ENCODE results near the gene MTOR. TPM values are rescaled to one million over a fixed set of nuclear protein-coding genes. Genes with fewer than 3 reads are reported as not detected.
"Not testable (repeated sequence)": the region's sequence is repeated elsewhere in the genome, so short reads cannot be mapped to it uniquely, and the experiment has no call there.

The MTOR gene
- total RNA-seq, result 44.5 TPM

DNA sequence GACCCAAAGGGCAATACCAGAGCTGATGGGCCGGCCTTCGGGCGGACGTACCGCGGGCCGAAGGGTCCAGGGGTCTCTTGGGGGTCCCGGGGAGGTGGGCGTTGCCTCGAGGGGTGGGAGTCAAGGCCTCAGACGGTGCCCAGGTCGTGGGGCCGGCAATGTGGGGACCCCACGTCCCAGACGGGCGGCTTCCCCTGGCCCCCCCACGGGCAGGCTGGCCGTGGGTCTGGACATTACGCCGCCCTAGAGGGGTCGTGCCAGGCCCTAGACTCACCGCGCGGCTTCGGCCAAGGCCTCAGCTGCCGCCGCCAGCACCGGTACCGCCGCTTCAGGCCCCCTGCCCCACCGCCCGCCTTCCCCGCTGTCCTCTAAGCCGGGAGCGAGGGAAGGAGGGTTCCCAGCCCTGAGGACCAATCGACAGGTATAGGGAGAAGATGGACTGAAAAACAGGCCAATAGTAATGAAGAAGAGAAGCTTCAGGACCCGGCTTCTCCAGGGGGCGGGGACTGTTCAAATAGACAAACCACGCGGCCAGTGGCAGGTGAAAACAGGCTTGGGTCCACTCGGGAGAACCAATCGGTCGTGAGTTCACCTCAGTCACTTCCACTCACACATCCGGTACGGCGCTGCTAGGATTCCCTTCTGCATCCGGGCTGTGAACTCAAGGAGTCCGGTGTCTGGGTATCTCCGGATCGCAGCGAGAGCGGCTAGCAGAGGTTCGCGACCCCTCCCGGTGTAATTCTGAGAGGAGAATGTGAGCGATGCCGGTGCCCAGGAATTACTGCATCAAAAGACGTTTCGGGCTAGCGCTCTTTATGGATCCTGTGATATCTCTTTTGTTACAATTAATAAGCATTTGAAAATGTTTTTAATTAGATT lies at the start of gene MTOR:
Gene MTOR (minus strand): TSS at position 381 of the 879 bp plus-strand sequence. CDS start 3,142 bp downstream, outside the sequence.
- peak; percentile 100 for DNase-seq

DNA sequence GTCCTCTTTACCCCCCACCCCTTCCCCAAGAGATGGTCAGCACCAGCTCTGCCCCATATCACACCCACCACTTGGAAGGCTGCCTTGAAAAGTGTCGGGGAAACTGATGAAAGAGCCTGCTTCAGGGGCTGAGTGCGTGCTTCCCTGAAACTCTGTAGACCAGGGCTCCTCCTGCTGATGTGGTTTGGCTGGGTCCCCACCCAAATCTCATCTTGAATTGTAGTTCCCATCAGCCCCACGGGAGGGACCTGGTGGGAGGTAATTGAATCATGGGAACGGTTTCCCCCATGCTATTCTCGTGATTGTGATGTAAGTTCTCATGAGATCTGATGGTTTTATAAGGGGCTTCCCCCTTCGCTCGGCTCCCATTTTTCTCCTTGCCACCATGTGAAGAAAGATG lies 47.0 kb upstream of the MTOR start:
- no peak for DNase-seq

DNA sequence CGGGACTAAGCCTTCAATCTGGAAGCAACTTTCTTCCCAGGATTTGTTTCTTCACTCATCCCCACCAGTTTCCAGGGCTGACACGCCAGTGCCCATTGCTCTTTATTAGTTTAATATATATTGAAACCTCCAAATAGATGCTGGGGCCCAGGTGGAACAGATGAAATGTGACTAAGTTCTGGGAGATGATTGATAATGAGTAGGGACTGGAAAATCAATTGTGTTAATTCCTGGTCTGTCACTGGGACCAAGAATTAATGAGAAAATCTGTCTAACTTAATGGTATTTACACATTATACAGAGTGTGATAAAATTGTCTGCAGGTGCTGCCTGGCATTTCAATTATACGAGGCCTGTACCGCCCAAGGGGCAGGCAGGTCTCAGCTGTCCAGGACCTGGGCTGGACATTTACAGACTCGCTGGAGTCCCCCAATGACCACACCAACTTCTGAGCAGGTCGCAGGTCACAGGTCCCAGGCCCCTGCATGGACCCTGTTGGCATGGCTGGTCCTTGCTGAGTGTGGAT lies 46.4 kb upstream of the MTOR start:
- DNase-seq, result no peak

DNA sequence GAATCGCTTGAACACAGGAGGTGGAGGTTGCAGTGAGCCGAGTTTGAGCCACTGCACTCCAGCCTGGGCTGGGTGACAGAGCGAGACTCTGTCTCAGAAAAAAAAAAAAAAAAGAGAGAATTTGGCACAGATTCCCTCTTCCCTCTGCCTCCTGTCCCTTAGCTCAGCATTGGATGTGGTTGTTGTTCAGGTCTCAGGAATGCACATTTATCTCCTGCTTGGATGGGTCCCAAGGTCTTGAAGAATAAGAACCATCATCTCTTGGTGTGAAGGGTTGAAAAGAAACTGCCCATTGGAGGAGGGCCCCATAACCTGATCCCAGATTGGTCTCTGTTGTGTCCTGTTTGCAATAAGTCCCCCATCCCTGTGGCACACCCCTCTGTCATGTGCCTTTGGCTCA lies 45.5 kb upstream of the MTOR start:
- no peak for DNase-seq

DNA sequence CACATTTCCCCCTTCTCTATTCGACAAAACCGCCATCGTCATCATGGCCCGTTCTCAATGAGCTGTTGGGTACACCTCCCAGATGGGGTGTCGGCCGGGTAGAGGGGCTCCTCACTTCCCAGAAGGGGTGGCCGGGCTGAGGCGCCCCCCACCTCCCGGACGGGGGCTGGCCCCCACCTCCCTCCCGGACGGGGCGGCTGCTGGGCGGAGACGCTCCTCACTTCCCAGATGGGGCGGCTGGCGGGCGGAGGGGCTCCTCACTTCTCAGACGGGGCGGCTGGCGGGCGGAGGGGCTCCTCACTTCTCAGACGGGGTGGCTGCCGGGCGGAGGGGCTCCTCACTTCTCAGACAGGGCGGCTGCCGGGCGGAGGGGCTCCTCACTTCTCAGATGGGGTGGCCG lies 43.2 kb upstream of the MTOR start:
- not testable (repeated sequence) for DNase-seq

DNA sequence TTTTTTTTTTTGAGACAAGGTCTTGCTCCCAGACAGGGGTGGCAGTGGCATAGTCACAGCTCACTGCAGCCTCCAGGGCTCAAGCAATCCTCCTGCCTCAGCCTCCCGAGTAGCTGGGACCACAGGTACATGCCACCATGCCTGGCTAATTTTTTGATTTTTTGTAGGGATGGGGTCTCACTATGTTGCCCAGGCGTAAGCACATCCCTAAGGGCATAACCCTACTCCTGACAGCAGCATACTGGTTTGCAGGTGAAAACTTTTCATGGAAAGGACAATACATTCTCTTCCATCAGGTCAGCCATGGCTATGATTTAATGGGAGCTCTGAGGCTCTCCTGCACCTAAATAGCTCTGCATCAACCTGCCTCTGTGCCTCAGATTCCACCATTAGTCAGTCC lies 40.0 kb upstream of the MTOR start:
- no peak for DNase-seq

DNA sequence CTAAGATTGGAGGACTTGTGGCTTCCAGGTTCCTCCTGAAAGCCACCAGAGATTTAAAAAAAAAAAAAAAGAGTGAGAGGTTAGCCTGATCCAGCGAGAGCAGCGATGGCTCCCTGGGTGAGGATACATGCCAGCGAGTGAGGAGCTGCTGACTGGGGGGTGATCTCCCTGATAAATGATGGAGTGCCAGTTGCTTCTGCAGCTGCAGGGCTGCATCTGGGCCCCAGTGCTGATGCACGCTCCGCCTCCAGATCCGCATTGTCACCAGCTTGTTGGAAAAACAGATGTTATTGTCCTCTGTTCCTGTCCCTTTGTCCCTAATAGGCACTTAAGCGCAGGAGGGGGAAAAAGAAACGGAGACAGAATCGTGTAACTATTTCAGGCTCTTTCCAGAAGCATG lies 39.2 kb upstream of the MTOR start:
- no peak for DNase-seq

DNA sequence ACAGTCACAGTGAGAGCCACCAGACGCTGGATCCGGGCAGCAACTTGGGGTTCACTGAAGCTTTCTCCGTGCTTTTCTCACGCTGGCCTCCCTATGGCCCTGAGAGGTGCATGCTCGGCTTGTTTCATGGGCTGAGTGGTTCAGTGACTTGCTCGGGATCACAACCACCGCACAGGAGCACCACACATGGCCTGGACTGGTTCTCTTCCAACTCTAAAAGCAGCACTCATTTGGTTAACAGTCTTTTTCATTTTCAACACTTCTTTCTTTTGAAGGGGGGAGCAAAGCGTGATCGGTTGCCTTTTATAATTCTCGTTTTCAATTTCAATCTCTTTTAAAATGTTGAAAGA lies 36.8 kb upstream of the MTOR start:
- no peak for DNase-seq

DNA sequence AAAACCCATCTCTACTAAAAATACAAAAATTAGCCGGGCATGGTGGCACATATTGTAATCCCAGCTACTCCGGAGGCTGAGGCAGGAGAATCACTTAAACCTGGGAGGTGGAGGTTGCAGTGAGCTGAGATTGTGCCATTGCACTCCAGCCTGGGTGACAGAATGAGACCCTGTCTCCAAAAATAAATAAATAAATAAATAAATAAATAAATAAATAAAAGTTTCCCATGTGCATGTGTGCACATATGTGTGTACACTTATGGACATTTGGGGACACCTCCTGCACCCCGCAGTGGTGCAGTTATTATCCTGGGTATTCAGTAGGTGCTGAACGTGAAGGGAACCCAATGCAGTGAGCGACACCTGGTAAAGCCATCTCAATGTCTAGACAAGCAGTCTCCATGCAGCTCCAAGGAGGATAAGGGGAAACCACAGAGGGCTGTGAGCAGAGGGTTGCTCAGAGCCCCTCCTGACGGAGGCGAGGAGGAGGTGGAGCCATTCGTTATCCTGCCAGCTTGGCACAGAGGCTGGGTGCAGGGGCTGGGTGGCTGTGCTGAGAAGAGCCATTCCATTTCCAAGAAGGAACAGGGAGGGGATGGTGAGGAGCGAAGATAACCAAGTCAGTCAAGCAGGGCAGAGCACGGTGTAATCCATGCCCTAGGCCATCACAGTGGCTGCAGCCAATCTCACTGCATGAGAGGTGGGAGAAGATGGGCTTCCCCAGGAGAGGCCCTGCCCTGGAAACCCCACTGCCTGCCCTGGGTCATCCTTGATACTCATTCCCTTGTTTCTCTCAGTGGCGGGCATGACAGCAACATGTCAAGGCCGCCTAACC lies 36.3 kb upstream of the MTOR start:
- no peak for DNase-seq

DNA sequence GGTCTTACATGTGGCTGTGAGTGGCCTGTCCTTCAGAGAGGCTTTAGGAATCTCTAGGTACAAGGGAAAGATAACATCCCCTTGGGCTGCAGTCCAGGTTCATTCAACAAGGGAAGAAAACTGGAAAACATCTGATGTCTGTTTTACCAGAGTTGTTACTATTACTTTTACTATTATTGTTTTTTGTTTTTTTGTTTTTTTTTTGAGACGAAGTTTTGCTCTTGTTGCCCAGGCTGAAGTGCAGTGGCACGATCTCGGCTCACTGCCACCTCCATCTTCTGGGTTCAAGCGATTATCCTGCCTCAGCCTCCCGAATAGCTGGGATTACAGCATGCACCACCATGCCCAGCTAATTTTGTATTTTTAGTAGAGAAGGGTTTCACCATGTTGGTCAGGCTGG lies 35.4 kb upstream of the MTOR start:
- not testable (repeated sequence) for DNase-seq

DNA sequence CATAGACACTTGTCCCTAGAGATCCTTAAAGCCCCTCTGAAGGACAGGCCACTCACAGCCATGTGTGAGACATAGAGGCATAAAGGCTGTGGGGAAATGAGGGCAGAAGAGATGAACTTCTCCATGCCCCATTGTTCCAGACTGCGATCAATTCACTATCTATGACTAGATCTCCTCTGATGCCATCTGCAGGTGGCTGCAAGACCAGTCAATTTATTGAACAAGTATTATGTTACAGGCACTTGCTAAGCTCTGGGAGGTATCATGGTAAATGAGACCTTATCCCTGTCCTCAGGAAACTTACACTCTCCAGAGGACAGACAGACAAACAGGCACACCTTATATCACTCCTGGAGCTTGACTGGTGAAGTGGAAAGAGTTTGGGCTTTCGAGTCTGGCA lies 33.6 kb upstream of the MTOR start:
- no peak for DNase-seq

DNA sequence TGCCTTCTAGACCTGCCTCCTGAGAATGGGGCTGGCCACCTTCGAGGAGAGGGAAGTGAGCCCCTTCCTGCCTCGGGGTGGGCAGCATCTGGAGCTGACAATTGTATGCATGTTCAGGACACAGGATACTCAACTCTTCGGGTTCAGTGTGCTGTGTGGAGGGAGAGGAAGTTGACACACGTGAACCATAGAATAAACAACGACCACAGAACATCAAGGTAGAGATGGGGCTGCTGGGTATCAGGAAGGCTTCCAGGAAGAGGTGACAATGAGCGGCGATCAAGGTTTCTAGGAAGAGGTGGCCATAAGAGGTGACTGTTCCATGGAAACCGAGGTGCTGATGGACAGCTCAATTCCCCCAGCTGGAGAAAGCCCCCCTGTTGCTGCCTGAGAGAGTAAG lies 32.6 kb upstream of the MTOR start:
- DNase-seq, result no peak

DNA sequence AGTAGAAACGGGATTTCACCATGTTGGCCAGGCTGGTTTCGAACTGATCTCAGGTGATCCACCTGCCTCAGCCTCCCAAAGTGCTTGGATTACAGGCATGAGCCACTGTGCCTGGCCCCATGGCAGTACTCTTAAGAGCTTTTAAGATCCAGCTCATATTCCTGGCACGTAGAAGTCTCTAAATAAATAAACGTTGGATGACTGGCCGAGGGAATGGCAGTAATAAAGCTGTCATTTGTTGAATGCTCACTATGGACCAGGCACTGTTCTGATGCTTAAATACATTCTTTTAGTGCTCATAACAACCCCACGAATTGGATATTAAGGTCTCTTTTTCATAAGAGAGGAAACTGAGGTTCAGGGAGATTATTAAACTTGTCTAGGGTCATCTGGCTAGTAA lies 31.5 kb upstream of the MTOR start:
- DNase-seq, result no peak

DNA sequence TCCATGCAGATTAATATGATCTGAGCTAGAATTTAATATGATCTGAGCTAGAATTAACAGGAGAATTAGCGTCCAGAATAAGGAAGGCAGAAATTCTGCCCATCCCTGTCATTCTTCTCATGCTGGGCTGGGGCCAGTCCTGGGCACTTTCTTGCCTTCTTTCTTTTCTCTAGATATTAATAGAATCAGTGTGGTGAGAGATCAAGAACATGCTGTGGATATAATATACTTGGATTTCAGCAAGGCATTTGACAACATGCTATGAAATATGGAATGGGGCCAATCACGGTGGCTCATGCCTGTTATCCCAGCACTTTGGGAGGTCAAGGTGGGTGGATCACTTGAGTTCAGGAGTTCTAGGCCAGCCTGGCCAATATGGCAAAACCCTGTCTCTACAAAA lies 28.7 kb upstream of the MTOR start:
- no peak for DNase-seq

DNA sequence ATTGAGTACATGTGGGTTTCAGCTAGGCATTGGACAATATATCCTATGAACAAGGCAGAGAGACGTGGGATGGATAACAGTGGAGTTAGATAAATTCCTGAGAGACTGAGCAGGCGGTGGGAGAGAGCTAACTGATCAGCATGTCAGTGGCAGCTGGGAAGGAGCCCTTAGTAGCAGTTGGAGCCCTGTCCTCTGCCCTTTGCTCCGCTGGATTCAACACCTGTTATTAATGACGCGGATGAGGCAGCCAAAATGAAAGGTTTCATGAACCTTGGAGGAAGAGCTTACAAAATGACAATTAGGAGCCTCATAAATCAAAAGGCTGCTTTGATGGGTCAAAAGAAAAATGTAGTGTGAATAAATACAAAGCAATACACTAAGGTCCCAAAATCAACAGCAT lies 26.7 kb upstream of the MTOR start:
- no peak for DNase-seq

DNA sequence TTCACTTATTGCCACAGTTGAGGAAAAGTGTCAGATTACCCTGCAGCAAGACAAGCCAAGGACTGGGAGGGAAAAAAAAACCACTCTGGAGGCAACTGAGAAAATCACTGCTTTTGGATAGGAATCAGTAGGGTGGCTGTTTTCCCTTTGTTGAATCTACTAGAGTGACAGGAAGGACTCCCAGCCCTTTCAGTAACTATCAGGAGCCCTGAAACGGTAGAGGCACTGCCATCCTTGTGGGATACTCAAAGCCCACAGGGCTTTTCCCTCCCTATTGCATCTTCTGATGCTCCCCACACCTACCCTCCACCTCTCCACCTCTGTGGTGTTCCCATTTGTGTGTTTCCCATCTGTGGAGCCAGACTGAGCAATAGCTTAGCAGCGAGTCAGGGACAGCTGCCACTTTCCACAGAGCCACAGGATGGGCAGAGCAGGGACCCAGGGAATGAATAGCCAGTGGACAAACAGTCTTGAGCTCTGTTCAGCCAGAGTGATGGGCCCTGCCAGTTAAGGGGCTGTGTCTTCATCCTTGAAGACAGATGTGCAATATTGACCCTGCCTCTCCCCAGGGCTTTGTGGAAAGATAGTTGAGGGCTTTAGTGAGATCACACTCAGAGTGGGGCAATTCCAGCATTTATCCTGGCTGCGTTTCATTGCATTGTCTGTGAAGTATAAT lies 24.5 kb upstream of the MTOR start:
- no peak for DNase-seq

DNA sequence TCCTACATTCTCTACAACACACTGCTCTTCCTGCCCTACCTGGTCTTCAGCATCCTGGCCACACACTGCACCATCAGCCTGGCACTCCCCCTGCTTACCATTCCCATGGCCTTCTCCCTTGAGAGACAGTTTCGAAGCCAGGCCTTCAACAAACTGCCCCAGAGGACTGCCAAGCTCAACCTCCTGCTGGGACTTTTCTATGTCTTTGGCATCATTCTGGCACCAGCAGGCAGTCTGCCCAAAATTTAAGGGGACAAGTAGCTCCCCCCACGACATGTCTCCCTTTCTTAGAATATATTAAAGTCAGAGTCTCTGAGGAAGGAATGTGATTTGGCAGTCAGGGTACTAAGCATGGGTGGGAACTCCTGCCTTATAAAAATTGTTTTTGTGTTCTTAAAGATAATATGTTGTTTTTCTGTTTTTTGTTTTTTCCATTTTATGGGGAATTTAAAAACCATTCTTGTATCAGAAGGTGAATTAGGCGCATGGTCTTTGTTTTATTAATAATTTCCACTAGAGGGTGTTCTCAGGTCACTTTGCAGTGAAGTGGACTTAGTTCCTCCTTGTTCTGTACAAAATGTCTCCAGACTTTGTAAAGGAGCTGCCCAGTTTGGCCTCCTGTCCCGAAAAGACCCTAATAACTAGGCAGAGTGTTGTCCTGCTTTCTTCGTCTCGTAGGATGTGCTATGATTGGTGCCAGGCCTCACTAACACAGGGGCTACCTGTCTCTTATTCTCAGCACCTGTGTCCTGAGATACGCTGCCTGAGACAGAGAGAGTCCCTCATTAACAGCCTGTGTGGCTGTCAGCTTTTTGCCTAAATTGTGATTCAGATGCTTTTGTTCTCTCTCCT lies 23.8 kb upstream of the MTOR start:
- DNase-seq, result peak; percentile 25

DNA sequence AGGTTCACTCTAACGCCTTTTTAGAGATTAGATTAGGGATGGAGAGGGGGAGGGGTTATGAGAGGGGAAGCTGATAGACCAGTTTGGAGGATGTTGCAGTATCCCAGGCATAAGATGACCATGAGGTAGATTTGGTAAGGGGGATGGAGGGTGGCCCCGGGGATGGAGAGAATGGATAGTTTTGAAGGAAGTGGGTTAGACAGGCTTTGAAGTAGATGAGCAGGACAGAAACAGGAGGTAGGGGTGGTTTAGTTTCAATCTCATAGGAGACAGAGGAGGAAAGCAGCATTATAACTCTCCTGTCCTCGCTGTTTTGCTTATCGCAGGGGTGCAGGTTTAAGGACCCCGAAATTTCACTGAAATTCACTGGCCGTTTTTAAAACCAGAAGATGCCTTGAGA lies 22.4 kb upstream of the MTOR start:
- DNase-seq, result no peak

DNA sequence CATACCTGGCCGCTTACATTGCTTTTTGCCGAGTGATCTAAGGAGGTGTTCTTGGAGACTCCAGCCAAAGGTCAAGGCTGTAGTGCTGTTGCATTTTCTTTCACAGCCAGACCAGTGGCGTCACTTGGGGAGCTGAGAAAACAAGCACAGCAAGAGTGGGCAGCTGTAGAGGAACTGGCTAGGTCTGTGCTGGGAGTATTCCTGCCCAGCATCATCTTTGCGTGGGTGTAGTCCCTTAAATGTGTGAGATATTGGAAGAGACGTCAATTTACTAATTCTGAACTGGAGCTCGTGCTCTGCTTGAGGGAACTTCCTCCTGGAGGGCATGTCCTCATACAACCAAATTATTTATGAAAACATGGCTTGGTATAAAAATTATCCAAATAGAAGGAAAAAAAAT lies 20.8 kb upstream of the MTOR start:
- no peak for DNase-seq

DNA sequence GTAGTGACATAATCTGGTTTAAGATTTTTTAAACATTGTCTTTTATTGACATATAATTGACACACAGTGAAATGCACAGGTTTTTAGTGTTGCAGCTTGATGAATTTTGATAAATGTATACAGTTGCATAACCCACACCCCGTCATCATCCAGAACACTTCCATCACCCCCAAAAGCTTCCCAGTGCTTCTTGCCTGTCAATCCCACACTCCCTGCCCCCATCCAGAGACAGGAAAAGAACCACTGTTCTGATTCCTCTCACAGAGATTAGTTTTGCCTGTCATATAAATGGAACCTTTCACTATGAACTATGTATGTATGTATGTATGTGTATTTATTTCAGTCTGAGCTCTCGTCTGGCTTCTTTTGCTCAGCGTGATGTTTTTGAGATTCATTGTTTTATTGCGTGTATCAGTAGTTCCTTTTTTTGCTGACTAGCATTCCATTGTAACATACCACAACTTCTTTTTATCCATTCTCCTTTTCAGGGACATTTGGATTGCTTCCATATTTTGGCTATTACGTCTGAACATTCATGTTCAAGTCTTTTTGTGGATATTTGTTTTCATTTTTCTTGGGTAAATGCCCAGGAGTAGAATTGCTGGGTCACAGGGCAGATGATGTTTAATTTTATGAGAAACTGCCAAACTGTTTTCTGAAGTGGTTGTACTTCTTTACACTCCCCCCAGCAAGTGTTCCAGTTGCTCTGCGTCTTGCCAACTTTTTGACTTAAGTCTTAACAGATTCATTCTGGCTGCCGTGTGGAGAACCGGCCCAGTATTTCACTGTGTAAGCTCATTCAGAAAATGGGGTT lies 19.4 kb upstream of the MTOR start:
- peak; percentile 81 for DNase-seq

All from tongue (tissue), 2 donors.